Lung (tissue), 12 donors: Measurements from ENCODE around the gene PKNOX1. TPM values are rescaled to one million over a fixed set of nuclear protein-coding genes. Genes with fewer than 3 reads are reported as not detected.

ENCODE experiments used
- ATAC-seq: fragments of 200-7000 bp; cut with Tn5 transposase; one replicate; pipeline ENCODE4 v1.9.1; 2020; ENCODE audit warnings: moderate number of reproducible peaks; ENCODE audit not compliant: insufficient read depth, low FRiP score
- DNase-seq, 3 donors: peaks; one replicate each; pipeline ENCODE4 v3.0.0-alpha.2; 2013 to 2017
- H3K27ac ChIP-seq, 2 donors: one replicate each; pipeline ENCODE4 v1.5.1; 2013; ENCODE audit warnings: mild to moderate bottlenecking in 2 of 2, moderate library complexity in 2 of 2, control low read depth in 1 of 2, inconsistent platforms in 1 of 2, low read depth in 1 of 2, low read length in 1 of 2
- H3K27me3 ChIP-seq, 3 donors: one replicate each; pipeline ENCODE4 v1.5.1; 2013; ENCODE audit warnings: low read length in 2 of 3; ENCODE audit not compliant: control insufficient read depth in 3 of 3, insufficient read depth in 3 of 3
- H3K36me3 ChIP-seq, 4 donors: one replicate each; pipeline ENCODE4 v1.5.1; 2013; ENCODE audit warnings: low read length in 4 of 4, mild to moderate bottlenecking in 1 of 4, moderate library complexity in 1 of 4; ENCODE audit not compliant: control insufficient read depth in 4 of 4, insufficient read depth in 4 of 4
- H3K4me1 ChIP-seq, 5 donors: one replicate each; pipeline ENCODE4 v1.5.1; 2013; ENCODE audit warnings: low read length in 5 of 5, mild to moderate bottlenecking in 2 of 5, moderate library complexity in 1 of 5; ENCODE audit not compliant: control insufficient read depth in 5 of 5, insufficient read depth in 5 of 5
- H3K4me3 ChIP-seq: one replicate; pipeline ENCODE4 v1.5.1; 2013; ENCODE audit warnings: mild to moderate bottlenecking, control low read depth, moderate library complexity
- H3K9ac ChIP-seq, 2 donors: one replicate each; pipeline ENCODE4 v1.5.1; 2013; ENCODE audit warnings: low read length in 2 of 2, control low read depth in 1 of 2; ENCODE audit not compliant: insufficient read depth in 1 of 2
- H3K9me3 ChIP-seq, 4 donors: one replicate each; pipeline ENCODE4 v1.5.1; 2013; ENCODE audit warnings: low read length in 3 of 4, mild to moderate bottlenecking in 1 of 4, moderate library complexity in 1 of 4; ENCODE audit not compliant: control insufficient read depth in 4 of 4, insufficient read depth in 3 of 4
- CTCF ChIP-seq: IDR thresholded peaks from 2 replicates; pipeline ENCODE4 v1.5.1; 2012; ENCODE audit warnings: mild to moderate bottlenecking; ENCODE audit errors: control extremely low read depth, extremely low read depth
- WGBS, 2 donors: extraction: QIAGEN DNeasy Blood & Tissue Kit; methylation state at CpG; one replicate each; pipeline ENCODE4 v1.1.7; 2013; 5-methylcytosine and 5-hydroxymethylcytosine counted together
- polyA plus RNA-seq, 2 donors: library from polyadenylated mRNA; stranded (reverse); fragments of 200-250 nt; gene quantifications; one replicate each; pipeline ENCODE4 v1.2.1, GENCODE V29; 2013
- total RNA-seq, 2 donors: library from RNA; depleted of rRNA in 1 of 2; stranded (reverse); fragments of >200 nt in 1 of 2; gene quantifications; one replicate each; pipeline ENCODE4 v1.2.1, GENCODE V29; 2014 to 2021
- donor health status: control.
- donor health status: control.
- donor health status: Bipolar disorder and iron deficiency.
- donor health status: healthy.
- donor health status: DM: yes; HTN: yes; CAD: no.

Gene PKNOX1
- total and polyA plus RNA-seq, 4 donors, result 9.6 to 40.4 (median 14.2) TPM

- no peak overlapping the region for H3K4me3 ChIP-seq
- H3K27me3 ChIP-seq, result no peaks in the 10 kb centered on the region
- WGBS, 2 donors, result 96 to 98% methylated on average over 27 to 28 of the region's 28 CpGs
- no peaks in the 10 kb centered on the region for H3K9me3 ChIP-seq
- peaks cover 4 to 42% (median 26%) of the 10 kb centered on the region in 4 donors for H3K36me3 ChIP-seq
- no peak for TF ChIP-seq CTCF
- DNase-seq (no peak), ATAC-seq (no peak)
- H3K27ac ChIP-seq, result no peak overlapping the region
- H3K9ac ChIP-seq, result no peak overlapping the region
- H3K4me1 ChIP-seq, result no peaks in the 10 kb centered on the region
Observed at GRCh38 chr21:43021756-43022600, 47.6 kb downstream of the PKNOX1 start.

- peaks cover 4 to 43% (median 26%) of the 10 kb centered on the region in 4 donors for H3K36me3 ChIP-seq
- no peak overlapping the region for H3K9ac ChIP-seq
- H3K27ac ChIP-seq, result no peak overlapping the region
- ATAC-seq (no peak), DNase-seq (no peak)
- H3K4me1 ChIP-seq, result no peaks in the 10 kb centered on the region
- H3K4me3 ChIP-seq, result no peak overlapping the region
- no peaks in the 10 kb centered on the region for H3K9me3 ChIP-seq
- TF ChIP-seq CTCF, result no peak
- WGBS, 2 donors, result 91 to 96% methylated on average over 8 of the region's 8 CpGs
- H3K27me3 ChIP-seq, result no peaks in the 10 kb centered on the region
Observed at GRCh38 chr21:43023175-43023574, 48.8 kb downstream of the PKNOX1 start.

- H3K27ac ChIP-seq, result no peak overlapping the region
- no peak overlapping the region for H3K4me3 ChIP-seq
- DNase-seq (no peak), ATAC-seq (no peak)
- peaks cover 4 to 47% (median 31%) of the 10 kb centered on the region in 4 donors for H3K36me3 ChIP-seq
- WGBS, 2 donors, result 93% methylated on average over 17 of the region's 17 CpGs
- no peak overlapping the region for H3K9ac ChIP-seq
- no peaks in the 10 kb centered on the region for H3K27me3 ChIP-seq
- no peaks in the 10 kb centered on the region for H3K9me3 ChIP-seq
- no peak for TF ChIP-seq CTCF
- no peaks in the 10 kb centered on the region for H3K4me1 ChIP-seq
Observed at GRCh38 chr21:43024439-43025136, 50.2 kb downstream of the PKNOX1 start.
